22Rv1 (cell line): ENCODE measurements around the gene ECD.

Experiments used
- H3K27ac ChIP-seq: fragments of 450-650 bp; 2 replicates; pipeline ENCODE4 v1.5.1; 2017
- ZFX ChIP-seq: fragments of 450-650 bp; IDR thresholded peaks from 2 replicates; pipeline ENCODE4 v1.6.1; 2017; ENCODE audit warnings: antibody characterized with exemption, borderline replicate concordance
- TF ChIP-seq, protein P1 (sequence below): fragments of 450-650 bp; IDR thresholded peaks from 2 replicates; pipeline ENCODE4 v1.5.1; 2017; ENCODE audit warnings: mild to moderate bottlenecking

ECD gene

DNA sequence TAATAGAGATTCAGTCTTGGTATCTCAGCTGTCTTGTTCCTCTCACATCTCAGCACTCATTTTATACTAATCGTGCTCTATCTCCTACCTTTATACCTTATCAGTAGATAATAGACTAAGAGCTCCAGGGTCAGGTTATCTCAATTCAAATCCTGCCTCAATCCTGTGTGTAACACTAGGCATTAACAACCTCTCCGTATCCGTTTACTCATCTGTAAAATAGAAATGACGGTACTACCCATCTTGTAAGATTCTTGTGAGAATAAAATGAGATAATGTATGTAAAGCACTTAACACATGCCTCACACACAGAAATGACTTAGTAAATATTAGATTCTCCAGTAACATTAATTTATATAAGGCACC is 70.5 kb downstream of the ECD start:
- TF ChIP-seq ZFX = no peak
- TF ChIP-seq, protein P1, sequence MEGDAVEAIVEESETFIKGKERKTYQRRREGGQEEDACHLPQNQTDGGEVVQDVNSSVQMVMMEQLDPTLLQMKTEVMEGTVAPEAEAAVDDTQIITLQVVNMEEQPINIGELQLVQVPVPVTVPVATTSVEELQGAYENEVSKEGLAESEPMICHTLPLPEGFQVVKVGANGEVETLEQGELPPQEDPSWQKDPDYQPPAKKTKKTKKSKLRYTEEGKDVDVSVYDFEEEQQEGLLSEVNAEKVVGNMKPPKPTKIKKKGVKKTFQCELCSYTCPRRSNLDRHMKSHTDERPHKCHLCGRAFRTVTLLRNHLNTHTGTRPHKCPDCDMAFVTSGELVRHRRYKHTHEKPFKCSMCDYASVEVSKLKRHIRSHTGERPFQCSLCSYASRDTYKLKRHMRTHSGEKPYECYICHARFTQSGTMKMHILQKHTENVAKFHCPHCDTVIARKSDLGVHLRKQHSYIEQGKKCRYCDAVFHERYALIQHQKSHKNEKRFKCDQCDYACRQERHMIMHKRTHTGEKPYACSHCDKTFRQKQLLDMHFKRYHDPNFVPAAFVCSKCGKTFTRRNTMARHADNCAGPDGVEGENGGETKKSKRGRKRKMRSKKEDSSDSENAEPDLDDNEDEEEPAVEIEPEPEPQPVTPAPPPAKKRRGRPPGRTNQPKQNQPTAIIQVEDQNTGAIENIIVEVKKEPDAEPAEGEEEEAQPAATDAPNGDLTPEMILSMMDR = no peak

GRCh38 chr10:73096449-73097304 is 71.1 kb downstream of the ECD start, which contains the start of gene P4HA1:
P4HA1 (minus strand) TSS chr10:73096866; CDS start chr10:73074883, 21,983 bp downstream.
- TF ChIP-seq, protein P1 = peak; percentile 86
- no peak for TF ChIP-seq ZFX
- peak within 1 kb of the TSS; percentile 88 for H3K27ac ChIP-seq

More for the DNA sequence above, 70.5 kb downstream of the ECD start:
- H3K27ac ChIP-seq = peak overlapping the region; percentile 88

- H3K27ac ChIP-seq = peak overlapping the region; percentile 88
- no peak for TF ChIP-seq ZFX
- TF ChIP-seq, protein P1 = no peak
Measured at GRCh38 chr10:73096041-73096448, 71.8 kb downstream of the ECD start.

DNA sequence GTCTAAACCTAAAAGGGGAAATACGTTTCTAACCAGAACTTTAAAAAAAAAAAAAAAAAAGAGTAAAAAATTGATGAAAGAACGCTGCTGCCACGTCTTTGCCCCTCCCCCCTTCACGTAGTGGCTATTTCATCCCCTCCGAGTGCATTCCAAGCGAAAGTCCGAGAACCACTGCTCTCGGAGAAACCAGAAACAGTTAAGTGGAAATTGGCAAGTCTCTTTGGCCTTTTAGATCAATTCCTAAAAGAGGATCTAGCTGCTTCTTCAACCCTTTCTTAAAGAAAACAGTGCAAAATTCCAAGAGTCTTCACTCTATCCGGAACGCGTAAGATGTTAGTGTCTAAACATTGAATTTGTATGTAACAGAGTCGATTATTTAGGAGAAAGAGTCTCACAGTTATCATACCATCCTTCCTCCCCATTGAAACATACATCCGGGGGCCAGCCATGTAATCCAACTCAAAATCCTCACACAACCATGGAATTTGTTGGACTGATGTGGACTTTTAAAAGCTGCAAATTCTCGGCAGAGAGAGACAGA is 72.3 kb downstream of the ECD start:
- TF ChIP-seq ZFX = no peak
- TF ChIP-seq, protein P1 = no peak
- peak overlapping the region; percentile 88 for H3K27ac ChIP-seq

GRCh38 chr10:73094986-73095480 is 72.8 kb downstream of the ECD start:
- no peak for TF ChIP-seq ZFX
- TF ChIP-seq, protein P1 = no peak
- peak overlapping the region; percentile 88 for H3K27ac ChIP-seq

DNA sequence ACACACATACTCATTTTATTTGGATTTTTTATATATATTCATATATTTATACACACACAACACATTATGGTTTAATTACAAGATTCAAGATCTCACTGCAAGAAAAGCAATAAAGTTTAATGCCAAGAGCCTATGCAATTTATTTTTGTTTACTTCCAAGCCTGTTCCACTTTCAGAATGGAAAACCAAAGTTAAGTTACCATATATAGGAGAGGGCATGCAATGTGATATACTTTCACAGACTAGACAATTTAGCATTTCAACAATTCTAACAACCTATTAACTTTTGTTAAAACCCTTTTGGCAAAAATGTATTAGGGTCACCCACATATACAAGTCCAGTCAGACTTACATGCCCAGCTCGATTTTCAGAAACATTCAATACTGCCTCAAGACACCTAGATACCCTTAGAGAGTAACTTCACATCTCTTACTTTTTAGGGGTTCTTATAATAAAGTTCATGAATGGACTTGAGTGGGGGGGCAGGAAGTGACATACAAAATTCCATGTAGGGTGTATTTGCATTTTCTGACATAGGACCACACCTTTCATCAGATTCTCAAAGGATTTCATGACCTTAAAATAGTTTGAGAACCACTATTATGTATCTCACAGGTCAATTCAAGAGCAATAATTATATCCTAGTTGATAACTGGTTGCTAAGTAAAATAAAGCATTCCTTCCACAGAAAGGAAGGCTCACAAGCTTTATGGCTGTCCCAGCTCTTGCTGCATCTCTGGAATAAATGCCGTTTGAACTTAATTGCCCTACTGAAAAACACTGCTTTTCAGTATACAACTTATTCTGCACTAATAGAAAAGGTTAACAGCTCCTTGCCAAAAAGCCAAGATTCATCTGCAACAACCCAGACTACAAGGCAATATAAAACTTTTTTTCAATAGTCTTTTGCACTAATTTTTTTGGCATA is 73.6 kb downstream of the ECD start:
- no peak for TF ChIP-seq ZFX
- TF ChIP-seq, protein P1 = no peak
- H3K27ac ChIP-seq = peak overlapping the region; percentile 88; the same call in 1 of the 2 replicates
